Lower leg skin (tissue), 3 donors: ENCODE data around the gene OR2T6.
"Not testable (repeated sequence)": the region's sequence is repeated elsewhere in the genome, so short reads cannot be mapped to it uniquely, and the experiment has no call there.

Experiments
- POLR2A ChIP-seq, 2 donors: fragments of 450-650 bp; IDR thresholded peaks; one replicate each; pipeline ENCODE4 v1.6.1; 2016 to 2017; ENCODE audit warnings: antibody characterized with exemption in 2 of 2, mild to moderate bottlenecking in 1 of 2, moderate library complexity in 1 of 2
- TF ChIP-seq, protein P1 (sequence below), 3 donors: fragments of 450-650 bp; IDR thresholded peaks; one replicate each; pipeline ENCODE4 v1.5.1; 2016; ENCODE audit warnings: antibody characterized with exemption in 3 of 3, mild to moderate bottlenecking in 3 of 3, moderate library complexity in 2 of 3

DNA sequence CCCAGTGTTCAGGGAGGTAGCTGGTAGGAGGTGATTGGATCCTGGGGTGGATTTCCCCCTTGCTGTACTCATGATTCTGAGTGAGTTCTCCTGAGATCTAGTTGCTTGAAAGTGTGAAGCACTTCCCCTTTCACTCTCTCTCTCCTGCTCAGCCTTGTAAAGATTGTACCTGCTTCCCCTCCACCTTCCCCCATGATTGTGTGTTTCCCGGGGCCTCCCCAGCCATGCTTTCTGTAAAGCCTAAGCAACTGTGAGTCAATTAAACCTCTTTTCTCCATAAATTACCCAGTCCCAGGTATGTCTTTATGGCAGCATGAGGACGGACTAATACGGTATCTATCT lies 52.6 kb downstream of the OR2T6 start:
- TF ChIP-seq, protein P1, sequence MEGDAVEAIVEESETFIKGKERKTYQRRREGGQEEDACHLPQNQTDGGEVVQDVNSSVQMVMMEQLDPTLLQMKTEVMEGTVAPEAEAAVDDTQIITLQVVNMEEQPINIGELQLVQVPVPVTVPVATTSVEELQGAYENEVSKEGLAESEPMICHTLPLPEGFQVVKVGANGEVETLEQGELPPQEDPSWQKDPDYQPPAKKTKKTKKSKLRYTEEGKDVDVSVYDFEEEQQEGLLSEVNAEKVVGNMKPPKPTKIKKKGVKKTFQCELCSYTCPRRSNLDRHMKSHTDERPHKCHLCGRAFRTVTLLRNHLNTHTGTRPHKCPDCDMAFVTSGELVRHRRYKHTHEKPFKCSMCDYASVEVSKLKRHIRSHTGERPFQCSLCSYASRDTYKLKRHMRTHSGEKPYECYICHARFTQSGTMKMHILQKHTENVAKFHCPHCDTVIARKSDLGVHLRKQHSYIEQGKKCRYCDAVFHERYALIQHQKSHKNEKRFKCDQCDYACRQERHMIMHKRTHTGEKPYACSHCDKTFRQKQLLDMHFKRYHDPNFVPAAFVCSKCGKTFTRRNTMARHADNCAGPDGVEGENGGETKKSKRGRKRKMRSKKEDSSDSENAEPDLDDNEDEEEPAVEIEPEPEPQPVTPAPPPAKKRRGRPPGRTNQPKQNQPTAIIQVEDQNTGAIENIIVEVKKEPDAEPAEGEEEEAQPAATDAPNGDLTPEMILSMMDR (IDR thresholded peaks at IDR 0.05), result not testable (repeated sequence)
- TF ChIP-seq POLR2A (IDR thresholded peaks at IDR 0.05), result not testable (repeated sequence)
